LNCAP (cell line): ENCODE measurements around the gene LTBP1.

ENCODE experiments used
- TF ChIP-seq, protein P1 (sequence below): fragments of 450-650 bp; IDR thresholded peaks from 2 replicates; pipeline ENCODE4 v1.5.1; 2017; ENCODE audit warnings: mild to moderate bottlenecking

Gene LTBP1

GRCh38 chr2:32946314-32947075 is at the start of gene LTBP1:
TSS of gene LTBP1 (plus strand) at chr2:32946953. CDS start at chr2:32947325, 372 bp downstream.
- TF ChIP-seq, protein P1, sequence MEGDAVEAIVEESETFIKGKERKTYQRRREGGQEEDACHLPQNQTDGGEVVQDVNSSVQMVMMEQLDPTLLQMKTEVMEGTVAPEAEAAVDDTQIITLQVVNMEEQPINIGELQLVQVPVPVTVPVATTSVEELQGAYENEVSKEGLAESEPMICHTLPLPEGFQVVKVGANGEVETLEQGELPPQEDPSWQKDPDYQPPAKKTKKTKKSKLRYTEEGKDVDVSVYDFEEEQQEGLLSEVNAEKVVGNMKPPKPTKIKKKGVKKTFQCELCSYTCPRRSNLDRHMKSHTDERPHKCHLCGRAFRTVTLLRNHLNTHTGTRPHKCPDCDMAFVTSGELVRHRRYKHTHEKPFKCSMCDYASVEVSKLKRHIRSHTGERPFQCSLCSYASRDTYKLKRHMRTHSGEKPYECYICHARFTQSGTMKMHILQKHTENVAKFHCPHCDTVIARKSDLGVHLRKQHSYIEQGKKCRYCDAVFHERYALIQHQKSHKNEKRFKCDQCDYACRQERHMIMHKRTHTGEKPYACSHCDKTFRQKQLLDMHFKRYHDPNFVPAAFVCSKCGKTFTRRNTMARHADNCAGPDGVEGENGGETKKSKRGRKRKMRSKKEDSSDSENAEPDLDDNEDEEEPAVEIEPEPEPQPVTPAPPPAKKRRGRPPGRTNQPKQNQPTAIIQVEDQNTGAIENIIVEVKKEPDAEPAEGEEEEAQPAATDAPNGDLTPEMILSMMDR = peak; percentile 80

DNA sequence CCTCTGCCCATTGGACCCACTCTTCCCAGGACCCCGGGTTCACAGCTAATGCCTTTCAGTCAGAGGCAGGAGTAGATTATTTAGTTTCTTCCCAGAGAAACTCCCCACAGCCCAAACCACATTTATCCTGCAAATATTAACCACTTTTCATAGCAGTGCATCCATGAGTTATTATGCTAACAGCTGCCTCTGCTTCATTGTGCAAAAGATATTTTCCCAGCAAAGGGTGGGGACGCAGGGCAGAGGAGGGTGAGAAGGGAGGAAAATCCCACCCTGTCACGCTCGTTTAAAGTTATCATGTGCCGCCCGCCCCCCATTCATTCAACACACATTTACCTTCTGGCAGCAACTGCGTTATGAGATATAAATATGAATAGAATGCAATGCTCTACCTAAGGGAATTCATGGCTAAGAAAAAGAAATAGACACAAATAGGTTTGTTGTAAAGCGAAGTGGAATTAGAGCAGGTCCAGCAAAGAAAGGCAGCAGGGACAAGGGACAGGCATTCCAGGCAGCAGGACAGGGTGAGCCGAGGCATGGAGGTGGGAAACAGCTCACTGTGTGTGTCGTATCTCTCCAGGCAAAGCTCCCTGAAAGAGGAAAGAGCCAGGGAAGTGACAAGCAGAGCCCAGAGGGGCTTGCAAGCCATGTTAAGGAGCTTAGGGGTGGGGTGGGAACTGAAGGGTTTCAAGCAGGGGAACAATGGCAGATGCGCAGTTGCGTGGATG is 46.3 kb upstream of the LTBP1 start:
- TF ChIP-seq, protein P1 = no peak

DNA sequence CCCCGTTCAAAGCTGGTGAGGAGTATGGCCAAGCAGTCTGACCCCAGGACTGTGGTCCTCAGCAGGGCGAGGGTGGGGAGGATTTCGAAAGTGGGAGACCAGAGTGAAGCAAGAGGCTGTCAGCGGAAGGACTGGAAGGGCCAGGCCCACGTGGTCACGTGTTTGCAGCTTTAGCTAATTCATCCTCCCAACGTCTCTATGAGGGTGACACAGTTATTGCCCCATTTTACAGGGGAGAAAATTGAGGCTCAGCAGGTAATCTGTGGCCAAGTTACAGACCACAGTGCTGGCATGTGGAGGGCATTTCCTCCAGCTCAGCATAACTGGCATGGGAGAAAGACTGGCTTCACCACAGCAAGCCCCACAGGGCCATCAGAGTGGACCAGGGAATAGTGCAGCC is 45.4 kb upstream of the LTBP1 start:
- TF ChIP-seq, protein P1 = no peak

- TF ChIP-seq, protein P1 = no peak
These were observed 44.6 kb upstream of the LTBP1 start for GRCh38 chr2:32902174-32902573.

- TF ChIP-seq, protein P1 = no peak
These were observed 43.8 kb upstream of the LTBP1 start for GRCh38 chr2:32902986-32903385.

GRCh38 chr2:32904074-32904473 is 42.7 kb upstream of the LTBP1 start:
- TF ChIP-seq, protein P1 = no peak

DNA sequence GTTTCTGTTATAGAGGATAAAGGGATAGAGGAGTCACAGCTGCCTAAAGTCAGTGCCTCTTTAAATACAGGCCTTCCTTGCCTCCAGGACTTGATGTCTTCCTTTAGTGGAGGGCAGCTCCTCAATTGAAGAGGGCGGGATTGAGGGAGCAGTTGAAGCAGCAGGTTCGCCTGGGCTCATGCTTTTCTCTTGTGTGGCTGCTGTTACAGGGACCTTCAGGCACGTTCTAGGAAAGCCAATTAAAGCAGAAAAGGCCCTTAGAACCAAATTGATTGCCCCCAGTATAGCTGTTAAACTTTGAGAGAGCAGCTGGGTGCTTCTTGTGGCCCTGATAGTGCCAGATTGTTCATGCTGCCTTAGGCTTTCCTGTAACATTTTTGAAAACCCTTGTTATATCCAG is 42.0 kb upstream of the LTBP1 start:
- TF ChIP-seq, protein P1 = no peak
